Measurements from ENCODE around the gene TGM5.
"Not testable (repeated sequence)": the region's sequence is repeated elsewhere in the genome, so short reads cannot be mapped to it uniquely, and the experiment has no call there.

TGM5 gene

GRCh38 chr15:43275740-43276562 lies 9.2 kb upstream of the TGM5 start:
- no peak for DNase-seq (ENCODE audit: low read depth, low spot score)

DNA sequence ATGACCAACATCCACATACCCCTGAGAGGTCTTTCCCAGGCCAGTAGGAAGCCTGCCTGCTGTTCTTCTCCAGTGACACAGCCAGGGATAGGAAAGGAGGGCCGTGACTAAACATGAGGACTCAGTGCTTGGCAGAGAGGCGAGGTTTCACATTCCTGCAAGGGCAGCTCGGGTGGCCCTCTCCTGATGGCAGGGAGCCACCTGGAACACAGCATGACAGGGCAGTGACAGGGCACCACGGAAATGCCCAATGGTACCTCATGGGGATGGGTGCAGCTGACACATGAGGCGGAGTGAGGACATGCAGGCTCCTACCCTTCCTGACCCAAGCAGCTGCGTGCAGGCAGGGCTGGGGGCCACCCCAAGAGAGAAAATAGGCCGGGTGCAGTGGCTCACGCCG lies 7.4 kb upstream of the TGM5 start:
- DNase-seq (ENCODE audit: low read depth, low spot score): no peak

DNA sequence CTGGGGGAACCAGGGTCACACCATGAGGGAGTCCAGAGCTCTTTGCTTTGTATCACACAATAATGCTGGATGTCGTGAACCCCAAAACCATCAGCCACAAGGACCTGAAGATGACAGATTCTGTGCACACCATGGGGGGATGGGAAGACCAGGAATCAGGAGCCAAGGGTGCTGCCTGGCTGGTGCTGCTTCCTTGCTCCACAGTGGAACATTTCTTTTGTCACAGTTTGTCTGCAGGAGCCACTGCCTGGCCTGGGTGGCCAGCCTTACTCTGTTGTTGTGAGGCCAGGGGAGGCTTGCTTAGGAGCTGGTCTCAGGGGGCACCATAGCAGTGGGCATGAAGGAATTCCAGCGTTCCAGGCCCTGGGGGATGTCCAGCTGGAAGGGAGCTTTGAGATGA lies 6.5 kb upstream of the TGM5 start:
- no peak for DNase-seq (ENCODE audit: low read depth, low spot score)

GRCh38 chr15:43271908-43272307 lies 5.2 kb upstream of the TGM5 start:
- DNase-seq (ENCODE audit: low read depth, low spot score): not testable (repeated sequence)

- no peak for DNase-seq (ENCODE audit: low read depth, low spot score)
Observed at GRCh38 chr15:43270676-43271306, 4.1 kb upstream of the TGM5 start.

DNA sequence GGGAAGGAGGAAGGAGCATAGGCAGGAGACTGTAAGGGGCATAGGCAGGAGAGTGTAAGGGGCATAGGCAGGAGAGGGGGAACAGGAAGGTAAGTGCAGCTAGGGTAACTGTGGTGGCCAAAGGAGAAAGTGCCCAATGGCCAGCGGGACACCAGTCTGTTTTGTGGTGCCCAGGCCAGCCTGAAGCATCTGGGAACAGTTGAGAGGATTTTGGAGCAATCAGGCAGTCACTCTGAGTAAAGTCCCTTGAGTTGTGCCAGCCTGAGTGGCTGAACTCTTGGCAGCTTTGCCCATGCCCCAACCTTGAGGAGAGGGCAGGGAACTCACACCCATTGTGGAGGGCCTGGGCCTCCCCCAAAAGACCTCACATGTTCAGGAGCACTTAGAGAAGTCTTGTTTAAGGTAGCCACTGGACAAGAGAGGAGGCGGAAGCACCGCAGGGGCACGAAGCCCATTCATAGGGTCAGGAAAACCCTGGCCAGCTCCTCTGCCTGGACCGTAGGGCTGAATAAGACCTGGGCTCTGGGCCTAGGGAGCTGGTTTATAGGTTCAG lies 3.5 kb upstream of the TGM5 start:
- no peak for DNase-seq (ENCODE audit: low read depth, low spot score)

DNA sequence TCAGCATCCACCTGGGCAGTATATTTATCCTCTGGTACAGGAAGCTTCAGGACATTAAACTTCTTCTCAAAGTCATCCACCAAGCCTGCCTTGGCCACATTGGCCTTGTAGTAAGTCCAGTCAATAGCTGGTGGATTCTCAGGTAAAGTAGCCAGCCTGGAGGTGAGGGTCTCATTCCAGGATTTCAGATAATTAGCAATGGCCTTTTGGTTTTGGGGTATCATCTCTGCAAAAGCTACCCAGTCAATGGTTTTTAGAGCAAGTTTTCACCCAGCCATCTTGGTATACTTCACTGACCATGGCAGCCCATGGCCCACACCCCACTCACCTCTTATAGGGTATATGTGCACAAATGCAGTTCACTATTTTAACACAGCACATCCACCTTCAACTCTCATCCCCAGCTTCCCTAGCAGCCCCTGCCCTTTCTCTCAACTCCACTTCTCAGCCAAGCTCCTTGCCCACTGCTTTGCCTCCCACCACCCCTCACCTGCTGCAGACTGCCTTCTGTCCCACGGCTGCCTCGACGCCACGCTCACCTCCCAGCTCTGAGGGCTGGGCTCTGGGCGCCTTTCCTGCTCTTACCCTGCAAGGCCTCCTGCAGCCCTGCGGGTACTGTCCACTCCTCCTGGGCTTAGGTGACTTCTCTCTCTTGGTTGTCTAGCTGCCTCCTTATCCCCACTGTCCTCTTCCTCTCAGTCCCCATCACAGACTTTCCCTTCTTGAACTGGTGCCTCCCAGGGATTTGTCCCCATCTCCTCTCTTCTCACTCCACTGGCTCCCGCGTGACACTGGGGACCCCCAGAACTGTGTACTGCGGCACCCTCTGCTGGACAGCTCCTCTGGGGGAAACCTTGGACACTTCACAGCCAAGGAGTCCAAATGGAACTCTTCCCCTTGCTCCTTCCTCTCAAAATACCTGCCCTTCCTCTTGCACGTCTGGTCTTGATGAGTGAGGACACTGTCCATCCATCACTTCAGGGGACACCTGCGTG lies 1.7 kb upstream of the TGM5 start:
- DNase-seq (ENCODE audit: low read depth, low spot score): no peak

- no peak for DNase-seq (ENCODE audit: low read depth, low spot score)
Observed at GRCh38 chr15:43267439-43267838, 711 bp upstream of the TGM5 start.

DNA sequence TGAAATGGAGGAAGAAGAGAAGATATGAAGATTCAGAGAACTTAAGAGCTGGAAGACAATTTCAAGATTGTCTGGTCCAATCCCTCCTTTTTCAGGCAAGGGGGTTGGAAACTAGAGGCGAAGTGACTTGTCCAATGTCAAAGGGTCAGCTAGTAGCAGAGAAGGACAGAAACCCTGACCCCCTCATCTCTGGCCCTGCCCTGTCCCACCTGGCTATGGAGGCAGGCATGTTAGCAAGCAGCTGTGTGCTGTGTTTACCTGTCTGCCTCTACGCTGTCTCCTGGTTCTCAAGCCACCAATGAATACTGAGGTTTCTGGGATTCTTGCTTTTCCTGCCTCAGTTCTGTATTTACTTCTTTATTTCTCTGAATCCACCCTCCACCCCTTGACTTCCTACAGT lies 342 bp downstream of the TGM5 start:
- DNase-seq (ENCODE audit: low read depth, low spot score): no peak

DNA sequence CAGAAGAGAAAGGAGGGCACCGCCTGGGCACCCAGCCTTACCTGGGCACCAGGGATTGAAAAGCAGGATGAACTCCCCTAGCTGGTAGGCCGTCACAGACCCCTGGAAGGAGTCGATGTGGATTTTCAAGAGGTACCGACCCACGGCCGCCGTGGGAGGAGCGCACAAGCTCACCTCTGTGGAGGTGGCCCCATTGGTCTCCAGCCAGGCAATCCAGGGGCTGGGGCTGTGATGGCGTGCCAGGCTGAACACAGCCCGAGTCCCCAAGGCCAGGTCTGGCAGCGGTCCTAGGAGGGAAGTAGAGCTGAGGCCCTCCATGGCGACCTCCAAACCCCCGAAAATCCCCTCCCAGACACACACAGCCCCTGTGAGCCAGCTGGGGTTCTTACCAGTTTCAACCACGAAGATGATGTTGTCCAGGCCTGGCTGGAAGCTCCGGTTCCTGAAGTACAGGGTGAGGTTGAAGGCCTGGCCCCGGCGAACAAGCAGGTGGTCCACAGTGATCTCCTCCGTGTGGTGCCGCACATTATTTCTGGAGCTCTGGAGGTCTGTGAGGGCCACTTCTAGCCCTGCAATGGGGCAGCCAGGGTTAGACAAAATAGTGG lies 6.6 kb downstream of the TGM5 start:
- no peak for DNase-seq (ENCODE audit: low read depth, low spot score)

GRCh38 chr15:43258781-43259180 lies 7.9 kb downstream of the TGM5 start:
- DNase-seq (ENCODE audit: low read depth, low spot score): no peak

GRCh38 chr15:43256341-43256740 lies 10.4 kb downstream of the TGM5 start:
- no peak for DNase-seq (ENCODE audit: low read depth, low spot score)

DNA sequence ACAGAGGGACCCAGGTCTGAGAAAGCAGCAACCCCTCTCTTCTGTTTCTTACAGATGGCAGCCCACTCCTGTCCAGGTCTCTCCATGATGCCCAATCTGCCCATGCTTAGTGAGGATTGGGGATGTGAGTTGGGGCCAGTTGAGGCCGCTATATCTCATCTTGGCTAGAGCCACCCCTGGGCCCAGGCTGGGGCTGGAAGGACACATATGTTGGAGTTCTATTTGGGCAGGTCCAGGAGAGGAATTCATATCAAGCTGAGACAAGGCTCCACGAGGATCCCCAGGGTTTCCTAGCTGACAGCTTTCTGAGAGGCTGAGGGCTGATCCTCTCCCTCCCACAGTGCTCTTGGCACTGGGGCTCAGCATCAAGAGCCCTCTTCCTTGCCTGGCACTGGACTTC lies 11.4 kb downstream of the TGM5 start:
- DNase-seq (ENCODE audit: low read depth, low spot score): no peak

- no peak for DNase-seq (ENCODE audit: low read depth, low spot score)
Observed at GRCh38 chr15:43253431-43254403, 13.0 kb downstream of the TGM5 start.

DNA sequence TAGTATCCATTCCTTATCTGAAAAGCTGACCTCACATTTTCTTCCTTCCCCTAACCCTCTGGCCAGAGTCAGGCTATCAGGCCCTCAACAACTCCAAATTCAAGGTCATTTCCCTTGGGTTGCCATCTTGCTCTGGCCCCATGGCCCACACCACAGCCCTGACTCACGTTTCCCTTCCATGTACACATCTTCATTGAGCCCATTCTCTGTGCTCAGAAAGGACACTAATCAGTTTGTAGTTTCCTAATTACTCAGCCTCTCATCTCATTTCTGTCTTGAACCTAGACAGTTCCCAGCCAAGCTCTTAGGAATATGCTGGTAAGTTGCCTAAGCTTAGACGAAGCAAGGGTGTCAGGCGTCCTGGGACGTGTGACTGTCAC lies 14.9 kb downstream of the TGM5 start:
- DNase-seq (ENCODE audit: low read depth, low spot score): no peak

DNA sequence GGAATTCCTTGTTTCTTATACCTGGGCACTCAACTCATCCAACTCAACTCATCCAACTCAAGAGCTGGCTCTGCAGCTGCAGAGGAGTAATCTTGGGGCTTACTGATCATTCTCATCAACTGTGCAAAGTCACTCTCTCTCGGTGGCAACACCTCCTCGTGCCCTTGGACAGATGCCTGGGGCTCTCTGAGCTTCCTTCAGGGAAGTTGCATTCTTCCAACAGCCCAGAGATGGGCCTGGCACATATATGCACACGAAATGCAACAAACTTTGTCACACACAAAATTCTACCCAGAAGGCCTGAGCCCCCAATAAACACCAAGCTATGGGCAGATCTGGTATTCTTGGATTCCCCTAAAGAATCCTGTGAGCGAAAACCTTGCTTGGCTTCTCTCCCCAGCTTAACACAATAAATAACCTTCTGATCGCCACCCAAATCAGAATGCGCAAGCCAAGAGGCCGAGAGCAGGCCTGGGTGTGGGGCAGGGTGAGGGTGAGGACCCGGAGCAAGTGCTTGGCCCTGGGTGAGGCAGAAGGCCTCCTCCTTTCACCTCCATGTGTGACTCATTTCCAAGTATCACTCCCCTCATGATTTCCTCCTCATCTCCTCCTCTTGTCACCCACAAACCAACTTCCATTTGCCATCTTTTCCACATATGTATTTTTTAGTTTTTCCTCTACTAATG lies 15.4 kb downstream of the TGM5 start:
- no peak for DNase-seq (ENCODE audit: low read depth, low spot score)

GRCh38 chr15:43250785-43251184 lies 15.9 kb downstream of the TGM5 start:
- DNase-seq (ENCODE audit: low read depth, low spot score): no peak

GRCh38 chr15:43249699-43250203 lies 17.0 kb downstream of the TGM5 start:
- no peak for DNase-seq (ENCODE audit: low read depth, low spot score)

GRCh38 chr15:43249236-43249635 lies 17.5 kb downstream of the TGM5 start:
- DNase-seq (ENCODE audit: low read depth, low spot score): no peak
